Activated T-helper 1 cell treated with anti-CD3 and anti-CD28 coated beads, Interleukin-2, amount 50 U/mL, for 16 hours (primary cell): Measurements from ENCODE around the gene CCDC172.
"Not testable (repeated sequence)": the region's sequence is repeated elsewhere in the genome, so short reads cannot be mapped to it uniquely, and the experiment has no call there.

Experiments
- DNase-seq, 2 donors: peaks; one replicate each; pipeline ENCODE4 v3.0.0-alpha.2; 2020; ENCODE audit warnings: low read depth in 1 of 2, low spot score in 1 of 2

Gene CCDC172

GRCh38 chr10:116331815-116332214 is 7.6 kb downstream of the CCDC172 start:
- no peak for DNase-seq

DNA sequence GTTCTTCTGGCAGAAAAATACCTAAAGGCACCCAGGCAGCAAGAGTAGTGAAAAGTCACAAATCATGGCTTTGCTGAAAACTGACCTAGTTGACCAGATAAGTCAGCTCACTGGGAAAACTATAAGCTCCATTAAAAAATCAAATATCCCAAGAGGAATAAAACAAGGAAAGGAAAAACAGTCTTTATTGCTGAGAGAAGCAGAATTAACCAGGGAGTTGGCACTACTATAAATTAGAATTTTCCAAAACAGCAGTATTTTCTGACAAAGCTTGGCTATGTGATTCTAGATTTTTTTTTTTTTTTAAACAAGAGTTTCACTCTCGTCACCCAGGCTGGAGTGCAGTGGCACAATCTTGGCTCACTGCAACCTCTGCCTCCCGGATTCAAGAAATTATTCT is 12.6 kb downstream of the CCDC172 start:
- no peak for DNase-seq

- no peak for DNase-seq
These were observed 27.9 kb downstream of the CCDC172 start for GRCh38 chr10:116352125-116352524.

DNA sequence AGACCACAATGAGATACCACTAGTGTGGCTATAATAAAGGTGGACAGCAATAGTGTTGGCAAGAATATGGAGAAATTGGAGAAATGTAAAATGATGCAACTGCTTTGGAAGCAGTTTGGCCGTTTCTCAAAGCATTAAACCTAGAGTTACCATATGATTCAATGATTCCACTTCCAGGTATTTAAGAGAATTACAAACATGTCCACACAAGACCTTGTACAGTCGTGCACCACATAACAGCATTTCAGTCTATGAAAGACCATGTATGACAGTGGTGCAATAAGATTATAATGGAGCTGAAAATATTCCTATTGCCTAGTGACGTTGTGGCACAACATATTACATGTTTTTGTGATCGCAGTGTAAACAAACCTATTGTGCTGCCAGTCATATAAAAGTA is 29.6 kb downstream of the CCDC172 start:
- no peak for DNase-seq

DNA sequence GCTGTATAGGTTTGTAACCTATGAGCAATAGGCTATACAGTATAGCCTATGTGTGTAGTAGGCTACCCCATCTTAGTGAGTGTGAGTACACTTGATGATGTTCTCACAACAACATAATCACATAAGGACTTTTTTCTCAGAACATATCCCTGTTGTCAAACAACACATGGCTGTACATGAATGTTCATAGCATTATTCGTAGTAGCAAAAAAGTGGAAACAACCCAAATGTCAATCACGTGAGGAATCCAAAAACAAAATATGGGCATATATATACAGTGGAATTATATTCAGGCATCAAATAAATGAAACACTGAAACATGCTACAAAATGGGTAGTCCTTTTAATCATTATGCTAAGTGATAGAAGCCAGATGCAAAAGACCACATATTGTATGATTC is 31.1 kb downstream of the CCDC172 start:
- DNase-seq: no peak

- DNase-seq: no peak
These were observed 32.6 kb downstream of the CCDC172 start for GRCh38 chr10:116356833-116357232.

DNA sequence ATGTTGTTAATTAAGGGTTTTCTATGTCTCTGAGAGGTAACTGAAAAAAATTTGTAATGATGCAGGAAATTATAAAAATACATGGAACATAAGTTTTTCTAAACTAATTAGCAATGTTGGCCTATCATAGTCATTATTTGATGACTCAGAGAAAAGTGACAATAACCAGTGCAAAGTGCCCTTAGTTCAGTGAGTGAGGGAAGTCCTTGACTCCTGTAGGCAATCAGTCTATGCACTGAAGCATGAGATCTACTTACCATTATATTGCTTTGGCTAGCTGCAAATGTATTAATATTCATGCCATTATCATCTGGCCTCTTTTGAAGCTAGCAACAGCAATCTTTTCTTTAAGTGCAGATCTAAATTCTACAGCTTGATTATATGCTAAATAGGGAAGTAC is 40.6 kb downstream of the CCDC172 start:
- no peak for DNase-seq

DNA sequence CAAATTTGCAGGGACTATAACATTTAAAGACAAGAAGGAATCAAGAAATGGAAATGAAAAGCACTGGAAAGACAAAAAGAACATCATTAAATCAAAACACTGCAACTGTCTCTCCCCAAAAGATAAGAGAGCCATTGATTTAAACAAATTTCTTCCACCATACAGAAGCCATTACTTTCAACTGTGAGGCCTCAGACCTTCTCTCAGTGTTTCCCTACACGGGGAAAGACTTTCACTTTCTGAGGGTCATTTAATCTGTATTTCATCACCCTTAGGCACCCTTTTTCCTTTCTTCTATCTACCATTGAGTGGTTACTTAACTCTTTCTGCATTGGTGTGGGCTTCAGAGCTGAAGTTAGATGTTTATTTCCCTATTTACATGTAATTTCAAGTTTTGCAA is 47.5 kb downstream of the CCDC172 start:
- no peak for DNase-seq

GRCh38 chr10:116382290-116382689 is 58.0 kb downstream of the CCDC172 start:
- no peak for DNase-seq

DNA sequence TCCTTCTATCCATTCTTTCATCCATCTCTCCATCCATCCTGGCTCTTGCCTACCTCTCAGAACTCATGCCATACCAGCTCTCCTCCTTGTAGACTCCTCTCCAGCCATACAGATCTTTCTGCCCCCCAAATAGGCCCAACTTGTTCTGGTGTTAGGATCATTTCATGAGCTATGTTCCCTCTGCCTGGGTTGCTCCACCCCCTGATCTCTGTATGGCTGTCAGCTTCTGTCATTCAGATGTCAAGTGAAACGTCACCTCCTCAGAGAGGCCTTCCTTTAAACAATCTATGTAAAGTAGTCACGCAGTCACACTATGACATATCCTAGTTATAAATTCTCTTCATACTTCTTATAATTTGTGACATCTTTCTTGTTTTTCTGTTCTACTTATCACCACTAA is 61.1 kb downstream of the CCDC172 start:
- DNase-seq: no peak

GRCh38 chr10:116385994-116386809 is 62.0 kb downstream of the CCDC172 start:
- DNase-seq: no peak

GRCh38 chr10:116393246-116393831 is 69.1 kb downstream of the CCDC172 start:
- DNase-seq: not testable (repeated sequence)

GRCh38 chr10:116395223-116395985 is 71.2 kb downstream of the CCDC172 start:
- no peak for DNase-seq

DNA sequence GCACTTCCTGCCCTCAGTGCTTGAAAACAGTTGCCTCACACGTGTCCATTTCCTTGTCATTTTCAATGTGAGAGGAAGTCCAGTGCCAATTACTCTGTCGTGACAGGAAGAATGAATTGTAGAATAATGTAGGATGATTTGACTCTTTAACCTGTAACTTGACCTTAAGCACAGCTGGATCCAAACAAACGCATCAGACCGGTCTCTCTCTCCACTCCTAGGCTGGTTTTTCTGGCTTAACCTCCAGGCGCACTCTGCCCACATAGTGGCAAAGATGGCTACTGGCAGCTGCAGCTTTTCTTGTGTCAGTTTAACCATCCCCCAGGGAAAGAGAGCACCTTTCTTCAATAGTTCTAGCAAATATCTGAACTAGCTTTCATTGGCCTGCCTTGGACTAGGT is 74.0 kb downstream of the CCDC172 start:
- no peak for DNase-seq

DNA sequence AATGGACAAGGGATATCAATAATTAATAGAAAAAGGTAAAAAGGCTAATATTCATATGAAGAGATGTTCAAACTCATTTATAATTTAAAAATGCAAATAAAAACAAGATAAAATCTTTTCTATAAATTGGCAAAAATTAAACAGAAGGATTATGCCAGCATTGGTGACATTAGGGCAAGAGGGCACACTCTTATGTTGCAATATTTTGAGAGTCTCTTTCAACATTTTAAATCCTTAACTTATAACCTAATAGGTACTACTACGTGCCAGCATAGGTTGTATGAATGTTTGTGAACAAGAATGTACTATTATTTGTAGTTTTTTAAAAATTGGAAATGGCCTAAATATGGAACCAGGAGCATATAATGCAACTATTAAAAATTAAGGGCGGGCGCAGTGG is 78.6 kb downstream of the CCDC172 start:
- no peak for DNase-seq

- DNase-seq: no peak
These were observed 79.5 kb downstream of the CCDC172 start for GRCh38 chr10:116403740-116404250.

DNA sequence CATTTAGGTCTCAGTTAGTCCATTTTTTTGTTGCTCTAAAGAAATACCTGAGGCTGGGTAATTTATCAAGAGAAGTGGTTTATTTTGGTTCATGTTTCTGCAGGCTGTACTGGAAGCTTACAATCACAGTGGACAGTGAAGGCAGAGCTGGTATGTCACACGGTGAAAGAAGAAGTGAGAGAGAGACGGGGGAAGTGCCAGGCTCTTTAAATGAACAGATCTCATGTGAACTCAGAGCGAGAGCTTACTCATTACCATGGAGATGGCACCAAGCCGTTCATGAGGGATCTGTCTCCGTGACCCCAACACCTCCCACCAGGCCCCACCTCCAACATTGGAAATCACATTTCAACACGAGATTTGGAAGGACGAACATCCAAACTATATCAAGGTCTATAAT is 84.5 kb downstream of the CCDC172 start:
- DNase-seq: no peak

DNA sequence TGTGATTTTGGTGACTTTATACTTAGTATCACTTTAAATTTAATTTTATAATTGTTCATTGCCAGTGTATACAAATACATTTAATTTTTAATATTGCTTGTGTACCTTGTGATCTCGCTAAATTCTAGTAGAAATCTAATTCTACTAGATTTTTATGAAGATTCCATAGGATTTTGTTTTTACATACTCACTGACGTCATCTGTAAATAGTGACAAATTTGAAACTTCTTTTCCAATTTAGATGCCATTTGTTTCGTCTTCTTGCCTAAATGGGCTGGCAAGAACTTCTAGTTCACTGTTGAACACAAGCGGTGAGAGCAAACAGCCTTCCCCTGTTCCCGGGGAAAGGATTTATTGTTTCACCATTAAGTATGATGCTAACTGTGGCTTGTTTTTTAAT is 86.1 kb downstream of the CCDC172 start:
- DNase-seq: no peak

- DNase-seq: no peak
These were observed 93.6 kb downstream of the CCDC172 start for GRCh38 chr10:116417821-116418220.

- DNase-seq: no peak
These were observed 94.1 kb downstream of the CCDC172 start for GRCh38 chr10:116418389-116418788.

DNA sequence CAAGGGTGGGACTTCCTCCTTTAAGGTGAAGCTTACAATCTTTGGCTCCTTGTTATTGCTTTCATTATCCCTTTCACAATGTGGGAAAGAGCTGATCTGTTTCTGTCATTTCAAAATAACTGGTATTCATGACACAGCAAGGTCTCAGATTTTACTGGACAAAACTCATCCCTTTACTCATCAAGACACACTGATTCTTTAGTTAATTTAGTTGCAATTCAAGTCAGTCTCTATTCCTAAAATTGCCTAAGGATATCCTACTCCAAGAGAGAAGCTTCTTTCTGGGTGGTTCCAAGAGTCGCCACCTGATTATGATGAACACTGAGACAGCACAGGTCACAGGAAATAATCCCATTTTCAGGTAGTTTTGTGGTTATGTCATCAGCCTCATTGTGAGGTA is 97.6 kb downstream of the CCDC172 start:
- no peak for DNase-seq

- no peak for DNase-seq
These were observed 103.4 kb downstream of the CCDC172 start, which contains the start of gene PNLIPRP3 for GRCh38 chr10:116427671-116428070. PNLIPRP3 (plus strand) TSS chr10:116427847; CDS start chr10:116428013, 166 bp downstream.
